SK-N-SH (cell line): Measurements from ENCODE around the gene EEIG1. TPM values are rescaled to one million over a fixed set of nuclear protein-coding genes. Genes with fewer than 3 reads are reported as not detected.

Experiments used
- CTCF ChIA-PET: fragments of 300-600, 350-600 bp; formaldehyde crosslinking; extraction: SDS; loops from one replicate; lab custom pipeline; 2021; lab: Yijun Ruan, JAX
- POLR2A ChIA-PET: fragments of 350-600 bp; sonication (Branson Sonifier 250); formaldehyde crosslinking; extraction: SDS; loops from one replicate; lab custom pipeline; 2020; ENCODE audit warnings: antibody characterized with exemption, inconsistent platforms; lab: Yijun Ruan, JAX
- DNase-seq: peaks from one replicate; pipeline ENCODE4 v3.0.0; 2012
- H2AFZ ChIP-seq: fragments of 200-600 bp; sonication (generic); 2 replicates; pipeline ENCODE4 v1.8.1; 2016; ENCODE audit warnings: antibody characterized with exemption, mild to moderate bottlenecking, low read depth
- H3F3A ChIP-seq: fragments of 200-600 bp; sonication (generic); replicated peaks from 2 replicates; pipeline ENCODE3; 2016; ENCODE audit warnings: antibody characterized with exemption, mild to moderate bottlenecking; ENCODE audit not compliant: insufficient read depth
- H3K27ac ChIP-seq, 2 experiments: fragments of 200-500 bp in 1 of 2; fragments of 200-600 bp in 1 of 2; sonication (Bioruptor generic) in 1 of 2; sonication (generic), shearing (Covaris generic) in 1 of 2; 2 replicates each; pipeline versions ENCODE4 v1.5.1 to v1.6.1; 2014 to 2016; ENCODE audit warnings: low read depth in 2 of 2, inconsistent platforms in 1 of 2, low read length in 1 of 2, mild to moderate bottlenecking in 1 of 2, mixed read lengths in 1 of 2
- H3K27me3 ChIP-seq: fragments of 200-600 bp; sonication (generic), shearing (Covaris generic); 2 replicates; pipeline ENCODE4 v1.6.1; 2016; ENCODE audit warnings: mixed run types; ENCODE audit not compliant: insufficient read depth
- H3K36me3 ChIP-seq, 2 experiments: fragments of 200-500 bp in 1 of 2; fragments of 200-600 bp in 1 of 2; sonication (Bioruptor generic) in 1 of 2; sonication (generic) in 1 of 2; replicated peaks in 1 of 2; 2 replicates each; pipeline versions ENCODE3 to v1.5.1; 2014 to 2016; ENCODE audit warnings: low read length in 1 of 2, mild to moderate bottlenecking in 1 of 2; ENCODE audit not compliant: insufficient read depth in 2 of 2, control insufficient read depth in 1 of 2
- H3K4me1 ChIP-seq, 2 experiments: fragments of 200-500 bp in 1 of 2; fragments of 200-600 bp in 1 of 2; sonication (Bioruptor generic) in 1 of 2; sonication (generic), shearing (Covaris generic) in 1 of 2; 2 replicates each; pipeline versions ENCODE4 v1.5.1 to v1.6.1; 2014 to 2016; ENCODE audit warnings: low read depth in 1 of 2, low read length in 1 of 2, mixed run types in 1 of 2; ENCODE audit not compliant: insufficient read depth in 2 of 2, control insufficient read depth in 1 of 2
- H3K4me2 ChIP-seq: fragments of 200-600 bp; sonication (generic), shearing (Covaris generic); 2 replicates; pipeline ENCODE4 v1.6.1; 2017; ENCODE audit warnings: mixed run types
- H3K4me3 ChIP-seq, 2 experiments: fragments of 200-500 bp in 1 of 2; fragments of 200-600 bp in 1 of 2; sonication (Bioruptor generic) in 1 of 2; sonication (generic), shearing (Covaris generic) in 1 of 2; 2 replicates each; pipeline versions ENCODE4 v1.5.1 to v1.8.1; 2014 to 2016; ENCODE audit warnings: low read depth in 2 of 2, inconsistent platforms in 1 of 2, low read length in 1 of 2, mild to moderate bottlenecking in 1 of 2, mixed read lengths in 1 of 2, moderate library complexity in 1 of 2
- H3K79me2 ChIP-seq: fragments of 200-600 bp; sonication (generic); 2 replicates; pipeline ENCODE4 v1.8.1; 2017; ENCODE audit warnings: mild to moderate bottlenecking; ENCODE audit not compliant: insufficient read depth
- H3K9ac ChIP-seq: fragments of 200-600 bp; sonication (generic); 2 replicates; pipeline ENCODE4 v1.6.1; 2017; ENCODE audit warnings: mixed run types
- H3K9me2 ChIP-seq: fragments of 200-600 bp; sonication (generic); 2 replicates; pipeline ENCODE4 v1.6.1; 2017; ENCODE audit warnings: mixed run types
- H3K9me3 ChIP-seq: fragments of 200-600 bp; sonication (generic); 2 replicates; pipeline ENCODE4 v1.6.1; 2017; ENCODE audit warnings: mixed run types, mild to moderate bottlenecking, moderate library complexity
- H4K20me1 ChIP-seq: fragments of 200-600 bp; sonication (generic); 2 replicates; pipeline ENCODE4 v1.6.1; 2017; ENCODE audit warnings: mild to moderate bottlenecking, mixed run types; ENCODE audit not compliant: insufficient read depth
- EZH2phosphoT487 ChIP-seq: fragments of 200-600 bp; sonication (generic); IDR thresholded peaks from 2 replicates; pipeline ENCODE4 v1.6.1; 2017; ENCODE audit warnings: low read depth, mixed run types, mild to moderate bottlenecking, antibody characterized with exemption, moderate library complexity, borderline replicate concordance
- FOXM1 ChIP-seq: IDR thresholded peaks from 2 replicates; pipeline ENCODE4 v1.4.0; 2012; ENCODE audit warnings: low read depth, mild to moderate bottlenecking
- MEF2A ChIP-seq: IDR thresholded peaks from 2 replicates; pipeline ENCODE4 v1.4.0; 2012; ENCODE audit warnings: low read depth, borderline replicate concordance
- RCOR1 ChIP-seq: fragments of 150-350 bp; IDR thresholded peaks from 2 replicates; pipeline ENCODE4 v1.6.1; 2017; ENCODE audit warnings: antibody characterized with exemption, low read length
- RXRA ChIP-seq: IDR thresholded peaks from 2 replicates; pipeline ENCODE4 v1.4.0; 2012; ENCODE audit warnings: low read depth, mild to moderate bottlenecking, borderline replicate concordance
- WGBS: methylation state at CpG from one replicate; pipeline ENCODE4 v1.1.6; 2017; ENCODE audit warnings: low lambda C conversion rate; 5-methylcytosine and 5-hydroxymethylcytosine counted together
- polyA plus RNA-seq, 3 experiments: library from polyadenylated mRNA; depleted of rRNA; stranded (reverse); fragments of >200 nt; gene quantifications; 2 replicates each; pipeline ENCODE4 v1.2.3, GENCODE V29; 2012
- TF ChIP-seq, protein P1 (sequence below): fragments of 150-350 bp; IDR thresholded peaks from 2 replicates; pipeline ENCODE4 v1.6.1; 2016; ENCODE audit warnings: mild to moderate bottlenecking, low read depth, low read length
- TF ChIP-seq, protein P2 (sequence below): fragments of 150-350 bp; IDR thresholded peaks from 2 replicates; pipeline ENCODE4 v1.6.1; 2017; ENCODE audit warnings: antibody characterized with exemption, low read length, low read depth, borderline replicate concordance
- TF ChIP-seq, protein P3 (sequence below): IDR thresholded peaks from 2 replicates; pipeline ENCODE4 v1.4.0; 2012; ENCODE audit warnings: low read depth
- TF ChIP-seq, protein P4 (sequence below): IDR thresholded peaks from 2 replicates; pipeline ENCODE4 v1.6.1; 2012; ENCODE audit warnings: mild to moderate bottlenecking, low read depth, low read length, moderate library complexity
- TF ChIP-seq, protein P5 (sequence below): IDR thresholded peaks from 2 replicates; pipeline ENCODE4; 2012

The EEIG1 gene
- polyA plus RNA-seq, 1 of the 3 experiments (the other 2 are of a cell fraction) = 26.2 TPM

DNA sequence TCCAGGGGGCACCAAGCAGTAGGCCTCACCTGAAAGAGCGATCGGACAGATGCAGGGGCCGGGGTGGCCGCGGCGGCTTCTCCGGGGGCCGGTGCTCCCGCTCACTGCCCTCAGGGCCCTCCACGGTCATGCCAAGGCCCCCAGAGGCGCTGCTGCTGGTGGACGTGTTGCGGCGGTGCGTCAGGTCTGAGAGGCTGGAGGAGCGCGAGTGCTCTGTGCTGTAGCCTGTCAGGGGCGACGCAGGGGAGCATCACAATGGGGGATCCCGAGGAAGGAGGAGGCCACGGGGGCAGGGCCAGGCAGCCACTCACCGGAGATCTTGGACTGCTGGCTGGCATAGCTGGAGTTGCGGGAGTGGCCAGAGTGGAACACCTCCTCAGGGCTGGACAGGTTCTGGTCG lies 35.5 kb downstream of the EEIG1 start:
- peaks cover 7% of the 10 kb centered on the region; the same call in 1 of the 2 replicates for H4K20me1 ChIP-seq
- H3K9me3 ChIP-seq = no peaks in the 10 kb centered on the region
- H3K27ac ChIP-seq = no peak overlapping the region; a peak in 1 of 4 replicates
- no peaks in the 10 kb centered on the region for H3K9me2 ChIP-seq
- H3K4me2 ChIP-seq = no peak overlapping the region
- H3K4me3 ChIP-seq = no peak overlapping the region
- no peaks in the 10 kb centered on the region for H3K27me3 ChIP-seq
- ChIA-PET POLR2A (no interaction called here), CTCF (interaction anchor here (4.2 to 10.3 kb wide), 6 partner anchors 10 to 171 kb away, joined by 32 to 219 read pairs (median 65); no protein-coding TSS in a partner anchor)
- TF ChIP-seq, protein P1, sequence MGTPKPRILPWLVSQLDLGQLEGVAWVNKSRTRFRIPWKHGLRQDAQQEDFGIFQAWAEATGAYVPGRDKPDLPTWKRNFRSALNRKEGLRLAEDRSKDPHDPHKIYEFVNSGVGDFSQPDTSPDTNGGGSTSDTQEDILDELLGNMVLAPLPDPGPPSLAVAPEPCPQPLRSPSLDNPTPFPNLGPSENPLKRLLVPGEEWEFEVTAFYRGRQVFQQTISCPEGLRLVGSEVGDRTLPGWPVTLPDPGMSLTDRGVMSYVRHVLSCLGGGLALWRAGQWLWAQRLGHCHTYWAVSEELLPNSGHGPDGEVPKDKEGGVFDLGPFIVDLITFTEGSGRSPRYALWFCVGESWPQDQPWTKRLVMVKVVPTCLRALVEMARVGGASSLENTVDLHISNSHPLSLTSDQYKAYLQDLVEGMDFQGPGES = no peak
- no peak for TF ChIP-seq FOXM1
- TF ChIP-seq, protein P2, sequence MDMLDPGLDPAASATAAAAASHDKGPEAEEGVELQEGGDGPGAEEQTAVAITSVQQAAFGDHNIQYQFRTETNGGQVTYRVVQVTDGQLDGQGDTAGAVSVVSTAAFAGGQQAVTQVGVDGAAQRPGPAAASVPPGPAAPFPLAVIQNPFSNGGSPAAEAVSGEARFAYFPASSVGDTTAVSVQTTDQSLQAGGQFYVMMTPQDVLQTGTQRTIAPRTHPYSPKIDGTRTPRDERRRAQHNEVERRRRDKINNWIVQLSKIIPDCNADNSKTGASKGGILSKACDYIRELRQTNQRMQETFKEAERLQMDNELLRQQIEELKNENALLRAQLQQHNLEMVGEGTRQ = no peak
- no peak for TF ChIP-seq EZH2phosphoT487
- TF ChIP-seq, protein P3, sequence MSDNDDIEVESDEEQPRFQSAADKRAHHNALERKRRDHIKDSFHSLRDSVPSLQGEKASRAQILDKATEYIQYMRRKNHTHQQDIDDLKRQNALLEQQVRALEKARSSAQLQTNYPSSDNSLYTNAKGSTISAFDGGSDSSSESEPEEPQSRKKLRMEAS = no peak
- TF ChIP-seq MEF2A = no peak
- TF ChIP-seq, protein P4, sequence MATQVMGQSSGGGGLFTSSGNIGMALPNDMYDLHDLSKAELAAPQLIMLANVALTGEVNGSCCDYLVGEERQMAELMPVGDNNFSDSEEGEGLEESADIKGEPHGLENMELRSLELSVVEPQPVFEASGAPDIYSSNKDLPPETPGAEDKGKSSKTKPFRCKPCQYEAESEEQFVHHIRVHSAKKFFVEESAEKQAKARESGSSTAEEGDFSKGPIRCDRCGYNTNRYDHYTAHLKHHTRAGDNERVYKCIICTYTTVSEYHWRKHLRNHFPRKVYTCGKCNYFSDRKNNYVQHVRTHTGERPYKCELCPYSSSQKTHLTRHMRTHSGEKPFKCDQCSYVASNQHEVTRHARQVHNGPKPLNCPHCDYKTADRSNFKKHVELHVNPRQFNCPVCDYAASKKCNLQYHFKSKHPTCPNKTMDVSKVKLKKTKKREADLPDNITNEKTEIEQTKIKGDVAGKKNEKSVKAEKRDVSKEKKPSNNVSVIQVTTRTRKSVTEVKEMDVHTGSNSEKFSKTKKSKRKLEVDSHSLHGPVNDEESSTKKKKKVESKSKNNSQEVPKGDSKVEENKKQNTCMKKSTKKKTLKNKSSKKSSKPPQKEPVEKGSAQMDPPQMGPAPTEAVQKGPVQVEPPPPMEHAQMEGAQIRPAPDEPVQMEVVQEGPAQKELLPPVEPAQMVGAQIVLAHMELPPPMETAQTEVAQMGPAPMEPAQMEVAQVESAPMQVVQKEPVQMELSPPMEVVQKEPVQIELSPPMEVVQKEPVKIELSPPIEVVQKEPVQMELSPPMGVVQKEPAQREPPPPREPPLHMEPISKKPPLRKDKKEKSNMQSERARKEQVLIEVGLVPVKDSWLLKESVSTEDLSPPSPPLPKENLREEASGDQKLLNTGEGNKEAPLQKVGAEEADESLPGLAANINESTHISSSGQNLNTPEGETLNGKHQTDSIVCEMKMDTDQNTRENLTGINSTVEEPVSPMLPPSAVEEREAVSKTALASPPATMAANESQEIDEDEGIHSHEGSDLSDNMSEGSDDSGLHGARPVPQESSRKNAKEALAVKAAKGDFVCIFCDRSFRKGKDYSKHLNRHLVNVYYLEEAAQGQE = no peak
- TF ChIP-seq RCOR1 = no peak
- no peak for TF ChIP-seq RXRA
- TF ChIP-seq, protein P5, sequence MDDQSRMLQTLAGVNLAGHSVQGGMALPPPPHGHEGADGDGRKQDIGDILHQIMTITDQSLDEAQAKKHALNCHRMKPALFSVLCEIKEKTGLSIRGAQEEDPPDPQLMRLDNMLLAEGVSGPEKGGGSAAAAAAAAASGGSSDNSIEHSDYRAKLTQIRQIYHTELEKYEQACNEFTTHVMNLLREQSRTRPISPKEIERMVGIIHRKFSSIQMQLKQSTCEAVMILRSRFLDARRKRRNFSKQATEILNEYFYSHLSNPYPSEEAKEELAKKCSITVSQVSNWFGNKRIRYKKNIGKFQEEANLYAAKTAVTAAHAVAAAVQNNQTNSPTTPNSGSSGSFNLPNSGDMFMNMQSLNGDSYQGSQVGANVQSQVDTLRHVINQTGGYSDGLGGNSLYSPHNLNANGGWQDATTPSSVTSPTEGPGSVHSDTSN = no peak
- DNase-seq = no peak
- no peak overlapping the region for H3K9ac ChIP-seq
- H2AFZ ChIP-seq = no peak overlapping the region
- H3K36me3 ChIP-seq = peaks cover 4 to 50% of the 10 kb centered on the region in 2 experiments
- peaks cover 3% of the 10 kb centered on the region for H3F3A ChIP-seq
- H3K4me1 ChIP-seq = peaks cover 0 to 64% of the 10 kb centered on the region in 2 experiments; a peak in 1 of 4 replicates
- no peaks in the 10 kb centered on the region; the same call in 1 of the 2 replicates for H3K79me2 ChIP-seq
- over 99% methylated on average over 15 of the region's 24 CpGs for WGBS
